Esophagus muscularis mucosa (tissue), 4 donors: Measurements from ENCODE around the gene GFOD1.

ENCODE experiments used
- CTCF ChIP-seq, 3 experiments: fragments of 200-600 bp in 2 of 3; fragments of 450-650 bp in 1 of 3; sonication (generic) in 2 of 3; IDR thresholded peaks; one replicate each; pipeline ENCODE4 v1.5.1; 2017 to 2019; ENCODE audit warnings: antibody characterized with exemption in 3 of 3, mild to moderate bottlenecking in 2 of 3, moderate library complexity in 1 of 3
- EP300 ChIP-seq: sonication (generic); formaldehyde crosslinking; IDR thresholded peaks from one replicate; pipeline ENCODE4 v1.6.1; 2017; ENCODE audit warnings: antibody characterized with exemption
- POLR2AphosphoS5 ChIP-seq, 2 donors: sonication (generic); formaldehyde crosslinking; IDR thresholded peaks; one replicate each; pipeline ENCODE4 v1.6.1; 2017; ENCODE audit warnings: antibody characterized with exemption in 2 of 2

GRCh38 chr6:13488896-13489237 is 1.5 kb upstream of the GFOD1 start:
- TF ChIP-seq EP300, result no peak
- TF ChIP-seq POLR2AphosphoS5 (IDR thresholded peaks at IDR 0.05), result no peak
- no peak for TF ChIP-seq CTCF (IDR thresholded peaks at IDR 0.05)
